GM21825 (cell line): ENCODE measurements around the gene NT5M.
"Not testable (repeated sequence)": the region's sequence is repeated elsewhere in the genome, so short reads cannot be mapped to it uniquely, and the experiment has no call there.

Source experiments
- ATAC-seq: cut with Tn5 transposase; IDR thresholded peaks from one replicate; pipeline ENCODE4 v1.9.1; 2021; ENCODE audit warnings: mild to moderate bottlenecking, moderate library complexity; ENCODE audit not compliant: unreplicated experiment

Gene NT5M

GRCh38 chr17:17300624-17301568 lies 2.3 kb upstream of the NT5M start:
- ATAC-seq, result no peak

GRCh38 chr17:17301659-17302058 lies 1.5 kb upstream of the NT5M start:
- not testable (repeated sequence) for ATAC-seq

GRCh38 chr17:17303847-17304490 lies 796 bp downstream of the NT5M start:
- ATAC-seq, result no peak

GRCh38 chr17:17304521-17304985 lies 1.4 kb downstream of the NT5M start:
- no peak for ATAC-seq

- ATAC-seq, result peak; percentile 67
Measured at GRCh38 chr17:17305281-17305801, 2.2 kb downstream of the NT5M start.

GRCh38 chr17:17309356-17309755 lies 6.2 kb downstream of the NT5M start:
- no peak for ATAC-seq

GRCh38 chr17:17313350-17313991 lies 10.3 kb downstream of the NT5M start:
- ATAC-seq, result peak; percentile 64

GRCh38 chr17:17314501-17315071 lies 11.4 kb downstream of the NT5M start:
- ATAC-seq, result no peak

- no peak for ATAC-seq
Measured at GRCh38 chr17:17315142-17315821, 12.1 kb downstream of the NT5M start.

GRCh38 chr17:17320188-17320910 lies 17.2 kb downstream of the NT5M start:
- ATAC-seq, result no peak

GRCh38 chr17:17320911-17321220 lies 17.7 kb downstream of the NT5M start:
- ATAC-seq, result no peak

GRCh38 chr17:17321356-17322025 lies 18.3 kb downstream of the NT5M start:
- ATAC-seq, result no peak

- no peak for ATAC-seq
Measured at GRCh38 chr17:17322516-17323510, 19.6 kb downstream of the NT5M start.

GRCh38 chr17:17324616-17325015 lies 21.4 kb downstream of the NT5M start:
- no peak for ATAC-seq

- no peak for ATAC-seq
Measured at GRCh38 chr17:17325228-17325627, 22.1 kb downstream of the NT5M start.

- no peak for ATAC-seq
Measured at GRCh38 chr17:17325816-17326215, 22.6 kb downstream of the NT5M start.

GRCh38 chr17:17326275-17326875 lies 23.2 kb downstream of the NT5M start:
- no peak for ATAC-seq

GRCh38 chr17:17328251-17328650 lies 25.1 kb downstream of the NT5M start:
- no peak for ATAC-seq
